SK-N-SH (cell line): ENCODE measurements around the gene MAF. TPM values are rescaled to one million over a fixed set of nuclear protein-coding genes. Genes with fewer than 3 reads are reported as not detected.

Source experiments
- CTCF ChIA-PET: fragments of 300-600, 350-600 bp; formaldehyde crosslinking; extraction: SDS; loops from one replicate; lab custom pipeline; 2021; lab: Yijun Ruan, JAX
- POLR2A ChIA-PET: fragments of 350-600 bp; sonication (Branson Sonifier 250); formaldehyde crosslinking; extraction: SDS; loops from one replicate; lab custom pipeline; 2020; ENCODE audit warnings: antibody characterized with exemption, inconsistent platforms; lab: Yijun Ruan, JAX
- DNase-seq: peaks from one replicate; pipeline ENCODE4 v3.0.0; 2012
- H2AFZ ChIP-seq: fragments of 200-600 bp; sonication (generic); 2 replicates; pipeline ENCODE4 v1.8.1; 2016; ENCODE audit warnings: antibody characterized with exemption, mild to moderate bottlenecking, low read depth
- H3F3A ChIP-seq: fragments of 200-600 bp; sonication (generic); replicated peaks from 2 replicates; pipeline ENCODE3; 2016; ENCODE audit warnings: antibody characterized with exemption, mild to moderate bottlenecking; ENCODE audit not compliant: insufficient read depth
- H3K27ac ChIP-seq, 2 experiments: fragments of 200-500 bp in 1 of 2; fragments of 200-600 bp in 1 of 2; sonication (Bioruptor generic) in 1 of 2; sonication (generic), shearing (Covaris generic) in 1 of 2; 2 replicates each; pipeline versions ENCODE4 v1.5.1 to v1.6.1; 2014 to 2016; ENCODE audit warnings: low read depth in 2 of 2, inconsistent platforms in 1 of 2, low read length in 1 of 2, mild to moderate bottlenecking in 1 of 2, mixed read lengths in 1 of 2
- H3K27me3 ChIP-seq: fragments of 200-600 bp; sonication (generic), shearing (Covaris generic); 2 replicates; pipeline ENCODE4 v1.6.1; 2016; ENCODE audit warnings: mixed run types; ENCODE audit not compliant: insufficient read depth
- H3K36me3 ChIP-seq, 2 experiments: fragments of 200-500 bp in 1 of 2; fragments of 200-600 bp in 1 of 2; sonication (Bioruptor generic) in 1 of 2; sonication (generic) in 1 of 2; replicated peaks in 1 of 2; 2 replicates each; pipeline versions ENCODE3 to v1.5.1; 2014 to 2016; ENCODE audit warnings: low read length in 1 of 2, mild to moderate bottlenecking in 1 of 2; ENCODE audit not compliant: insufficient read depth in 2 of 2, control insufficient read depth in 1 of 2
- H3K4me1 ChIP-seq, 2 experiments: fragments of 200-500 bp in 1 of 2; fragments of 200-600 bp in 1 of 2; sonication (Bioruptor generic) in 1 of 2; sonication (generic), shearing (Covaris generic) in 1 of 2; 2 replicates each; pipeline versions ENCODE4 v1.5.1 to v1.6.1; 2014 to 2016; ENCODE audit warnings: low read depth in 1 of 2, low read length in 1 of 2, mixed run types in 1 of 2; ENCODE audit not compliant: insufficient read depth in 2 of 2, control insufficient read depth in 1 of 2
- H3K4me2 ChIP-seq: fragments of 200-600 bp; sonication (generic), shearing (Covaris generic); 2 replicates; pipeline ENCODE4 v1.6.1; 2017; ENCODE audit warnings: mixed run types
- H3K4me3 ChIP-seq, 2 experiments: fragments of 200-500 bp in 1 of 2; fragments of 200-600 bp in 1 of 2; sonication (Bioruptor generic) in 1 of 2; sonication (generic), shearing (Covaris generic) in 1 of 2; 2 replicates each; pipeline versions ENCODE4 v1.5.1 to v1.8.1; 2014 to 2016; ENCODE audit warnings: low read depth in 2 of 2, inconsistent platforms in 1 of 2, low read length in 1 of 2, mild to moderate bottlenecking in 1 of 2, mixed read lengths in 1 of 2, moderate library complexity in 1 of 2
- H3K79me2 ChIP-seq: fragments of 200-600 bp; sonication (generic); 2 replicates; pipeline ENCODE4 v1.8.1; 2017; ENCODE audit warnings: mild to moderate bottlenecking; ENCODE audit not compliant: insufficient read depth
- H3K9ac ChIP-seq: fragments of 200-600 bp; sonication (generic); 2 replicates; pipeline ENCODE4 v1.6.1; 2017; ENCODE audit warnings: mixed run types
- H3K9me2 ChIP-seq: fragments of 200-600 bp; sonication (generic); 2 replicates; pipeline ENCODE4 v1.6.1; 2017; ENCODE audit warnings: mixed run types
- H3K9me3 ChIP-seq: fragments of 200-600 bp; sonication (generic); 2 replicates; pipeline ENCODE4 v1.6.1; 2017; ENCODE audit warnings: mixed run types, mild to moderate bottlenecking, moderate library complexity
- H4K20me1 ChIP-seq: fragments of 200-600 bp; sonication (generic); 2 replicates; pipeline ENCODE4 v1.6.1; 2017; ENCODE audit warnings: mild to moderate bottlenecking, mixed run types; ENCODE audit not compliant: insufficient read depth
- ELF1 ChIP-seq: IDR thresholded peaks from 2 replicates; pipeline ENCODE4 v1.4.0; 2012
- EZH2phosphoT487 ChIP-seq: fragments of 200-600 bp; sonication (generic); IDR thresholded peaks from 2 replicates; pipeline ENCODE4 v1.6.1; 2017; ENCODE audit warnings: low read depth, mixed run types, mild to moderate bottlenecking, antibody characterized with exemption, moderate library complexity, borderline replicate concordance
- FOSL2 ChIP-seq: IDR thresholded peaks from 2 replicates; pipeline ENCODE4 v1.4.0; 2012; ENCODE audit warnings: low read depth, mild to moderate bottlenecking, moderate library complexity, borderline replicate concordance
- FOXM1 ChIP-seq: IDR thresholded peaks from 2 replicates; pipeline ENCODE4 v1.4.0; 2012; ENCODE audit warnings: low read depth, mild to moderate bottlenecking
- GABPA ChIP-seq: IDR thresholded peaks from 2 replicates; pipeline ENCODE4 v1.4.0; 2012; ENCODE audit warnings: low read depth, mild to moderate bottlenecking
- IRF3 ChIP-seq: fragments of 150-350 bp; IDR thresholded peaks from 2 replicates; pipeline ENCODE4 v1.6.1; 2016; ENCODE audit warnings: mild to moderate bottlenecking, low read depth, low read length
- JUND ChIP-seq: IDR thresholded peaks from 2 replicates; pipeline ENCODE4 v1.4.0; 2012
- MXI1 ChIP-seq: IDR thresholded peaks from 2 replicates; pipeline ENCODE4 v1.6.1; 2012; ENCODE audit warnings: mild to moderate bottlenecking, low read depth, low read length, improper control_type of control experiment
- RCOR1 ChIP-seq: fragments of 150-350 bp; IDR thresholded peaks from 2 replicates; pipeline ENCODE4 v1.6.1; 2017; ENCODE audit warnings: antibody characterized with exemption, low read length
- RFX5 ChIP-seq: IDR thresholded peaks from 2 replicates; pipeline ENCODE4 v1.6.1; 2012; ENCODE audit warnings: mild to moderate bottlenecking, improper control_type of control experiment, low read length
- RXRA ChIP-seq: IDR thresholded peaks from 2 replicates; pipeline ENCODE4 v1.4.0; 2012; ENCODE audit warnings: low read depth, mild to moderate bottlenecking, borderline replicate concordance
- SIN3A ChIP-seq: IDR thresholded peaks from 2 replicates; pipeline ENCODE4 v1.6.1; 2012; ENCODE audit warnings: low read depth, mild to moderate bottlenecking, low read length, moderate library complexity, borderline replicate concordance
- TAF1 ChIP-seq: IDR thresholded peaks from 2 replicates; pipeline ENCODE4 v1.6.1; 2012; ENCODE audit warnings: low read depth, mild to moderate bottlenecking, low read length, moderate library complexity, borderline replicate concordance
- TCF12 ChIP-seq: IDR thresholded peaks from 2 replicates; pipeline ENCODE4 v1.4.0; 2012
- TEAD4 ChIP-seq: IDR thresholded peaks from 2 replicates; pipeline ENCODE4 v1.4.0; 2012; ENCODE audit warnings: mild to moderate bottlenecking, borderline replicate concordance; ENCODE audit not compliant: insufficient read depth
- YY1 ChIP-seq: IDR thresholded peaks from 2 replicates; pipeline ENCODE4 v1.4.0; 2012; ENCODE audit warnings: low read depth, mild to moderate bottlenecking
- WGBS: methylation state at CpG from one replicate; pipeline ENCODE4 v1.1.6; 2017; ENCODE audit warnings: low lambda C conversion rate; 5-methylcytosine and 5-hydroxymethylcytosine counted together
- polyA plus RNA-seq, 3 experiments: library from polyadenylated mRNA; depleted of rRNA; stranded (reverse); fragments of >200 nt; gene quantifications; 2 replicates each; pipeline ENCODE4 v1.2.3, GENCODE V29; 2012

MAF gene
- polyA plus RNA-seq, 1 of the 3 experiments (the other 2 are of a cell fraction): 0.23 TPM

GRCh38 chr16:79582789-79583188 lies 17.7 kb downstream of the MAF start:
- Histone ChIP-seq H3K27ac (no peak overlapping the region), H3K36me3 (no peaks in the 10 kb centered on the region), H3K4me1 (no peaks in the 10 kb centered on the region), H3K9me3 (no peaks in the 10 kb centered on the region), H3K27me3 (no peaks in the 10 kb centered on the region)
- no peak for DNase-seq
- TF ChIP-seq TAF1: no peak
- TF ChIP-seq, all 33 proteins: peak for 0
- no peak overlapping the region for H3K4me3 ChIP-seq
- no peaks in the 10 kb centered on the region for H3K9me2 ChIP-seq
- H3K4me2 ChIP-seq: no peak overlapping the region
- H3F3A ChIP-seq: no peaks in the 10 kb centered on the region
- no peak overlapping the region for H2AFZ ChIP-seq
- H4K20me1 ChIP-seq: no peaks in the 10 kb centered on the region
- WGBS: 45% methylated on average over 6 of the region's 6 CpGs
- CTCF ChIA-PET: no interaction called here
- POLR2A ChIA-PET: no interaction called here
- H3K9ac ChIP-seq: no peak overlapping the region
- H3K79me2 ChIP-seq: no peaks in the 10 kb centered on the region

- WGBS: 32% methylated on average over 10 of the region's 10 CpGs
- POLR2A ChIA-PET: no interaction called here
- Histone ChIP-seq H3K27me3 (no peaks in the 10 kb centered on the region), H3F3A (no peaks in the 10 kb centered on the region), H3K4me3 (no peak overlapping the region), H3K9ac (no peak overlapping the region)
- no peak for TF ChIP-seq TEAD4
- TF ChIP-seq FOSL2: no peak
- no peak for TF ChIP-seq JUND
- TF ChIP-seq ELF1: no peak
- TF ChIP-seq RFX5: no peak
- TF ChIP-seq, all 33 proteins: peak for 0
- DNase-seq: no peak
- Histone ChIP-seq H4K20me1 (no peaks in the 10 kb centered on the region), H2AFZ (no peak overlapping the region), H3K9me2 (no peaks in the 10 kb centered on the region), H3K4me1 (no peaks in the 10 kb centered on the region), H3K27ac (no peak overlapping the region), H3K9me3 (no peaks in the 10 kb centered on the region), H3K79me2 (no peaks in the 10 kb centered on the region), H3K36me3 (no peaks in the 10 kb centered on the region), H3K4me2 (no peak overlapping the region)
- CTCF ChIA-PET: no interaction called here
These were observed 19.9 kb downstream of the MAF start for GRCh38 chr16:79580453-79581191.

GRCh38 chr16:79576602-79577001 lies 23.9 kb downstream of the MAF start:
- no peaks in the 10 kb centered on the region for H3K9me3 ChIP-seq
- H3K9me2 ChIP-seq: no peaks in the 10 kb centered on the region
- no peak overlapping the region for H3K9ac ChIP-seq
- H2AFZ ChIP-seq: no peak overlapping the region
- no peak for DNase-seq
- WGBS: 44% methylated on average over 2 of the region's 2 CpGs
- no peaks in the 10 kb centered on the region for H3F3A ChIP-seq
- H4K20me1 ChIP-seq: no peaks in the 10 kb centered on the region
- H3K27ac ChIP-seq: no peak overlapping the region
- no peaks in the 10 kb centered on the region for H3K27me3 ChIP-seq
- H3K4me1 ChIP-seq: peaks cover 0 to 2% of the 10 kb centered on the region in 2 experiments; a peak in 1 of 4 replicates
- no peaks in the 10 kb centered on the region for H3K36me3 ChIP-seq
- no peak overlapping the region for H3K4me3 ChIP-seq
- ChIA-PET POLR2A (no interaction called here), CTCF (no interaction called here)
- H3K79me2 ChIP-seq: no peaks in the 10 kb centered on the region
- TF ChIP-seq FOXM1: no peak
- no peak for TF ChIP-seq SIN3A
- no peak for TF ChIP-seq MXI1
- no peak for TF ChIP-seq GABPA
- no peak for TF ChIP-seq RXRA
- no peak for TF ChIP-seq TCF12
- no peak for TF ChIP-seq YY1
- TF ChIP-seq TAF1: no peak
- no peak for TF ChIP-seq FOSL2
- TF ChIP-seq IRF3: no peak
- no peak for TF ChIP-seq RCOR1
- TF ChIP-seq EZH2phosphoT487: no peak
- no peak overlapping the region for H3K4me2 ChIP-seq
